WTC11 (cell line): ENCODE measurements around the gene B3GNT8. TPM values are rescaled to one million over a fixed set of nuclear protein-coding genes. Genes with fewer than 3 reads are reported as not detected.

ENCODE experiments used
- ATAC-seq: fragments of 200-7000 bp; cut with Tn5 transposase; 2 replicates; pipeline ENCODE4 v1.10.0; 2021; ENCODE audit warnings: mild to moderate bottlenecking, moderate library complexity
- CTCF ChIA-PET: fragments of 300-600 bp; sonication (Branson Sonifier 250); formaldehyde crosslinking; loops from one replicate; lab custom pipeline; 2021; ENCODE audit warnings: antibody characterized with exemption; lab: Charles Lee
- POLR2A ChIA-PET: fragments of 350-600 bp; sonication (Branson Sonifier 250); formaldehyde crosslinking; loops from one replicate; lab custom pipeline; 2021; ENCODE audit warnings: antibody characterized with exemption; lab: Charles Lee
- DNase-seq: peaks from one replicate; pipeline ENCODE4 v3.0.0; 2021; ENCODE audit warnings: low spot score
- H3K27ac Mint-ChIP-seq: 2 replicates; pipeline ENCODE4 v1.8.0; 2021; ENCODE audit warnings: mixed read lengths
- H3K27me3 Mint-ChIP-seq: 2 replicates; pipeline ENCODE4 v1.8.0; 2021; ENCODE audit warnings: low read depth, mild to moderate bottlenecking, moderate library complexity, mixed read lengths
- H3K36me3 Mint-ChIP-seq: 2 replicates; pipeline ENCODE4 v1.8.0; 2021; ENCODE audit warnings: mixed read lengths
- H3K4me1 Mint-ChIP-seq: 2 replicates; pipeline ENCODE4 v1.8.0; 2022; ENCODE audit warnings: mixed read lengths
- H3K4me3 Mint-ChIP-seq: 2 replicates; pipeline ENCODE4 v1.8.0; 2021; ENCODE audit warnings: mild to moderate bottlenecking, moderate library complexity, mixed read lengths
- H3K9me3 Mint-ChIP-seq: 2 replicates; pipeline ENCODE4 v1.8.0; 2021; ENCODE audit warnings: mixed read lengths
- CREM ChIP-seq: sonication (generic); formaldehyde crosslinking; IDR thresholded peaks from 2 replicates; pipeline ENCODE4 v1.8.1; 2022; ENCODE audit warnings: mild to moderate bottlenecking, missing genetic modification reagents, moderate library complexity
- ESRRA ChIP-seq: sonication (generic); formaldehyde crosslinking; IDR thresholded peaks from 2 replicates; pipeline ENCODE4 v1.8.1; 2022; ENCODE audit warnings: mild to moderate bottlenecking, missing genetic modification reagents, borderline replicate concordance
- ETV6 ChIP-seq: sonication (generic); formaldehyde crosslinking; IDR thresholded peaks from 2 replicates; pipeline ENCODE4 v1.8.1; 2022; ENCODE audit warnings: mild to moderate bottlenecking, missing genetic modification reagents
- NR3C1 ChIP-seq: sonication (generic); formaldehyde crosslinking; conservative IDR thresholded peaks from 2 replicates; pipeline ENCODE4 v1.8.1; 2023; ENCODE audit warnings: low read depth, mild to moderate bottlenecking, missing genetic modification reagents
- RELA ChIP-seq: sonication (generic); formaldehyde crosslinking; IDR thresholded peaks from 2 replicates; pipeline ENCODE4 v1.8.1; 2022; ENCODE audit warnings: missing genetic modification reagents, mild to moderate bottlenecking, borderline replicate concordance
- ZBTB21 ChIP-seq: sonication (generic); formaldehyde crosslinking; IDR thresholded peaks from 2 replicates; pipeline ENCODE4 v1.8.1; 2023; ENCODE audit warnings: mild to moderate bottlenecking, missing genetic modification reagents, borderline replicate concordance
- ZNF121 ChIP-seq: sonication (generic); formaldehyde crosslinking; IDR thresholded peaks from 2 replicates; pipeline ENCODE4 v1.8.0; 2023; ENCODE audit warnings: missing genetic modification reagents
- ZNF232 ChIP-seq: sonication (generic); formaldehyde crosslinking; IDR thresholded peaks from 2 replicates; pipeline ENCODE4 v1.8.0; 2022; ENCODE audit warnings: mild to moderate bottlenecking, missing genetic modification reagents
- ZNF317 ChIP-seq: sonication (generic); formaldehyde crosslinking; IDR thresholded peaks from 2 replicates; pipeline ENCODE4 v1.8.1; 2023; ENCODE audit warnings: low read depth, mild to moderate bottlenecking, moderate library complexity, missing genetic modification reagents, borderline replicate concordance
- total RNA-seq: library from RNA; stranded (reverse); gene quantifications from 3 replicates; pipeline ENCODE4 v1.2.3, GENCODE V29; 2021
- TF ChIP-seq, protein P1 (sequence below): sonication (generic); formaldehyde crosslinking; IDR thresholded peaks from 2 replicates; pipeline ENCODE4 v1.8.0; 2022; ENCODE audit warnings: mild to moderate bottlenecking, missing genetic modification reagents
- TF ChIP-seq, protein P2 (sequence below): fragments of 250-450 bp; sonication (Bioruptor Pico); IDR thresholded peaks from 2 replicates; pipeline ENCODE4 v1.9.0; 2021; ENCODE audit warnings: mild to moderate bottlenecking
- TF ChIP-seq, protein P3 (sequence below): sonication (generic); formaldehyde crosslinking; IDR thresholded peaks from 2 replicates; pipeline ENCODE4 v1.8.0; 2022; ENCODE audit warnings: mild to moderate bottlenecking, missing genetic modification reagents
- TF ChIP-seq, protein P4 (sequence below): sonication (generic); formaldehyde crosslinking; IDR thresholded peaks from 2 replicates; pipeline ENCODE4 v1.8.0; 2023; ENCODE audit warnings: missing genetic modification reagents, mild to moderate bottlenecking, borderline replicate concordance
- TF ChIP-seq, protein P5 (sequence below): sonication (generic); formaldehyde crosslinking; IDR thresholded peaks from 2 replicates; pipeline ENCODE4 v1.8.1; 2023; ENCODE audit warnings: mild to moderate bottlenecking, missing genetic modification reagents
- TF ChIP-seq, protein P6 (sequence below): sonication (generic); formaldehyde crosslinking; IDR thresholded peaks from 2 replicates; pipeline ENCODE4 v1.8.1; 2022; ENCODE audit warnings: low read depth, missing genetic modification reagents, borderline replicate concordance
- TF ChIP-seq, protein P7 (sequence below): fragments of 250-450 bp; sonication (Bioruptor Pico); IDR thresholded peaks from 2 replicates; pipeline ENCODE4 v2.1.2; 2022; ENCODE audit warnings: mild to moderate bottlenecking, moderate library complexity

Gene B3GNT8
- total RNA-seq, 1 experiment from 2014 or later = 2.3 TPM

DNA sequence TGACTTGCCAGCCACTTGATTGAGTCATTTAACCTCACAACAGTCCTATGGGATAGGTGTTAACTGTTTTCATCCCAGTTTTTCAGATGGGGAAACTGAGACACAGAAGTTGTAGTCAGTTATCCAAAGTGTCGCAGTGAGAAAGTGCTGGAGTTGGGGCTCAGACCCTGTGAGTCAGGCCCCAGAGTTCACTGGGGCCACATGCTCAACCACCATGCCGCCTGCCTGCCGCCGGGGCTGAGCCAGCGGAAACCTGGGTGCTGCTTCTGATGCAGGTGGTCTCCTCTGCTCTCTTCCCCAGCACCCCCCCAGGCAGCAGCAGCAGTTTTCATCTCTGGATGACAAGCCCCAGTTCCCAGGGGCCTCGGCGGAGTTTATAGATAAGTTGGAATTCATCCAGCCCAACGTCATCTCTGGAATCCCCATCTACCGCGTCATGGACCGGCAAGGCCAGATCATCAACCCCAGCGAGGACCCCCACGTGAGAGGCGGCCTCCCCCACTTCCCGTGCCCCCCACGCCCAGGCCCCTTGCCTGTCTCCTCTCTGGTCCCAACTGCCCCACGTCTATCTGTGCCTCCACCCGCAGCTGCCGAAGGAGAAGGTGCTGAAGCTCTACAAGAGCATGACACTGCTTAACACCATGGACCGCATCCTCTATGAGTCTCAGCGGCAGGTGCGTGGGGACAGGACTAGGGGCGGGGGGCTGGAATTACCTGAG, 16.7 kb downstream of the B3GNT8 start:
- DNase-seq (no peak), ATAC-seq (no peak)
- Mint-ChIP-seq H3K36me3 (no peaks in the 10 kb centered on the region), H3K9me3 (no peaks in the 10 kb centered on the region), H3K4me3 (no peak overlapping the region), H3K27me3 (no peaks in the 10 kb centered on the region; the same call in 1 of the 2 replicates), H3K4me1 (peaks cover 13% of the 10 kb centered on the region), H3K27ac (no peak overlapping the region)
- POLR2A ChIA-PET = no interaction called here
- CTCF ChIA-PET = interaction anchor here (3.8 kb wide), 1 partner anchor 38 kb away, joined by 24 read pairs; no protein-coding TSS in a partner anchor
- TF ChIP-seq, protein P1, sequence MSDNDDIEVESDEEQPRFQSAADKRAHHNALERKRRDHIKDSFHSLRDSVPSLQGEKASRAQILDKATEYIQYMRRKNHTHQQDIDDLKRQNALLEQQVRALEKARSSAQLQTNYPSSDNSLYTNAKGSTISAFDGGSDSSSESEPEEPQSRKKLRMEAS (CRISPR knock-in tag) = no peak
- TF ChIP-seq, protein P2, sequence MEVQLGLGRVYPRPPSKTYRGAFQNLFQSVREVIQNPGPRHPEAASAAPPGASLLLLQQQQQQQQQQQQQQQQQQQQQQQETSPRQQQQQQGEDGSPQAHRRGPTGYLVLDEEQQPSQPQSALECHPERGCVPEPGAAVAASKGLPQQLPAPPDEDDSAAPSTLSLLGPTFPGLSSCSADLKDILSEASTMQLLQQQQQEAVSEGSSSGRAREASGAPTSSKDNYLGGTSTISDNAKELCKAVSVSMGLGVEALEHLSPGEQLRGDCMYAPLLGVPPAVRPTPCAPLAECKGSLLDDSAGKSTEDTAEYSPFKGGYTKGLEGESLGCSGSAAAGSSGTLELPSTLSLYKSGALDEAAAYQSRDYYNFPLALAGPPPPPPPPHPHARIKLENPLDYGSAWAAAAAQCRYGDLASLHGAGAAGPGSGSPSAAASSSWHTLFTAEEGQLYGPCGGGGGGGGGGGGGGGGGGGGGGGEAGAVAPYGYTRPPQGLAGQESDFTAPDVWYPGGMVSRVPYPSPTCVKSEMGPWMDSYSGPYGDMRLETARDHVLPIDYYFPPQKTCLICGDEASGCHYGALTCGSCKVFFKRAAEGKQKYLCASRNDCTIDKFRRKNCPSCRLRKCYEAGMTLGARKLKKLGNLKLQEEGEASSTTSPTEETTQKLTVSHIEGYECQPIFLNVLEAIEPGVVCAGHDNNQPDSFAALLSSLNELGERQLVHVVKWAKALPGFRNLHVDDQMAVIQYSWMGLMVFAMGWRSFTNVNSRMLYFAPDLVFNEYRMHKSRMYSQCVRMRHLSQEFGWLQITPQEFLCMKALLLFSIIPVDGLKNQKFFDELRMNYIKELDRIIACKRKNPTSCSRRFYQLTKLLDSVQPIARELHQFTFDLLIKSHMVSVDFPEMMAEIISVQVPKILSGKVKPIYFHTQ (CRISPR knock-in tag) = no peak
- TF ChIP-seq ESRRA = no peak
- TF ChIP-seq ZNF232 (CRISPR knock-in tag) = no peak
- TF ChIP-seq, protein P3, sequence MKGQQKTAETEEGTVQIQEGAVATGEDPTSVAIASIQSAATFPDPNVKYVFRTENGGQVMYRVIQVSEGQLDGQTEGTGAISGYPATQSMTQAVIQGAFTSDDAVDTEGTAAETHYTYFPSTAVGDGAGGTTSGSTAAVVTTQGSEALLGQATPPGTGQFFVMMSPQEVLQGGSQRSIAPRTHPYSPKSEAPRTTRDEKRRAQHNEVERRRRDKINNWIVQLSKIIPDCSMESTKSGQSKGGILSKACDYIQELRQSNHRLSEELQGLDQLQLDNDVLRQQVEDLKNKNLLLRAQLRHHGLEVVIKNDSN (CRISPR knock-in tag) = no peak
- TF ChIP-seq ZNF121 (CRISPR knock-in tag) = no peak
- TF ChIP-seq ZBTB21 (CRISPR knock-in tag) = no peak
- no peak for TF ChIP-seq NR3C1 (CRISPR knock-in tag)

DNA sequence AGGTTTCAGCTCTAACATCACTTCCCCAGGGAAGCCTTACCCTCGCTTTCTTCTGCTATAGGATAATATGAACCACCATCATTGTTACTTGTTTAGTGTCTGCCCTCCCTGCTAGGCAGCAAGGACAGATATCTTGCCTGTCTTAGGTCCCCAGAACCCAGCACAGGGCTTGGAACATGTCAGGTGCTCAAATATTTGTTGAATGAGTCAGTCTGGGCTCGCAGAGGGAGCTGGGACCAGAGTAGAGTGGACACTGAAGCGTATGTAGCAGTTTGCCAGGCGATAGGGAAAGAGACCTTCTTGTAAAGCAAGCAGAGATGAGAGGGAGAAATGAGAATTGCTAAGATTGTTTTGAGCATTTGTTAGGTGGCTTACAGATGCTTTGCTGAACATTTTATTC, 17.9 kb downstream of the B3GNT8 start:
- Mint-ChIP-seq H3K4me3 (no peak overlapping the region), H3K9me3 (no peaks in the 10 kb centered on the region), H3K36me3 (no peaks in the 10 kb centered on the region), H3K4me1 (peaks cover 13% of the 10 kb centered on the region), H3K27ac (peak overlapping the region; percentile 22; the same call in 1 of the 2 replicates), H3K27me3 (no peaks in the 10 kb centered on the region)
- ChIA-PET CTCF (interaction anchor here (1.4 to 3.8 kb wide), 9 partner anchors 15 to 154 kb away, joined by 6 to 25 read pairs (median 14); partner anchors contain the start of genes B3GNT8, B9D2 and DMAC2), POLR2A (no interaction called here)
- ATAC-seq = no peak
- DNase-seq = no peak
- TF ChIP-seq RELA (CRISPR knock-in tag) (no peak), ETV6 (CRISPR knock-in tag) (no peak), CREM (CRISPR knock-in tag) (no peak), ZNF317 (CRISPR knock-in tag) (no peak)
- TF ChIP-seq, protein P4, sequence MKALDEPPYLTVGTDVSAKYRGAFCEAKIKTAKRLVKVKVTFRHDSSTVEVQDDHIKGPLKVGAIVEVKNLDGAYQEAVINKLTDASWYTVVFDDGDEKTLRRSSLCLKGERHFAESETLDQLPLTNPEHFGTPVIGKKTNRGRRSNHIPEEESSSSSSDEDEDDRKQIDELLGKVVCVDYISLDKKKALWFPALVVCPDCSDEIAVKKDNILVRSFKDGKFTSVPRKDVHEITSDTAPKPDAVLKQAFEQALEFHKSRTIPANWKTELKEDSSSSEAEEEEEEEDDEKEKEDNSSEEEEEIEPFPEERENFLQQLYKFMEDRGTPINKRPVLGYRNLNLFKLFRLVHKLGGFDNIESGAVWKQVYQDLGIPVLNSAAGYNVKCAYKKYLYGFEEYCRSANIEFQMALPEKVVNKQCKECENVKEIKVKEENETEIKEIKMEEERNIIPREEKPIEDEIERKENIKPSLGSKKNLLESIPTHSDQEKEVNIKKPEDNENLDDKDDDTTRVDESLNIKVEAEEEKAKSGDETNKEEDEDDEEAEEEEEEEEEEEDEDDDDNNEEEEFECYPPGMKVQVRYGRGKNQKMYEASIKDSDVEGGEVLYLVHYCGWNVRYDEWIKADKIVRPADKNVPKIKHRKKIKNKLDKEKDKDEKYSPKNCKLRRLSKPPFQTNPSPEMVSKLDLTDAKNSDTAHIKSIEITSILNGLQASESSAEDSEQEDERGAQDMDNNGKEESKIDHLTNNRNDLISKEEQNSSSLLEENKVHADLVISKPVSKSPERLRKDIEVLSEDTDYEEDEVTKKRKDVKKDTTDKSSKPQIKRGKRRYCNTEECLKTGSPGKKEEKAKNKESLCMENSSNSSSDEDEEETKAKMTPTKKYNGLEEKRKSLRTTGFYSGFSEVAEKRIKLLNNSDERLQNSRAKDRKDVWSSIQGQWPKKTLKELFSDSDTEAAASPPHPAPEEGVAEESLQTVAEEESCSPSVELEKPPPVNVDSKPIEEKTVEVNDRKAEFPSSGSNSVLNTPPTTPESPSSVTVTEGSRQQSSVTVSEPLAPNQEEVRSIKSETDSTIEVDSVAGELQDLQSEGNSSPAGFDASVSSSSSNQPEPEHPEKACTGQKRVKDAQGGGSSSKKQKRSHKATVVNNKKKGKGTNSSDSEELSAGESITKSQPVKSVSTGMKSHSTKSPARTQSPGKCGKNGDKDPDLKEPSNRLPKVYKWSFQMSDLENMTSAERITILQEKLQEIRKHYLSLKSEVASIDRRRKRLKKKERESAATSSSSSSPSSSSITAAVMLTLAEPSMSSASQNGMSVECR (CRISPR knock-in tag) = no peak
- TF ChIP-seq, protein P5, sequence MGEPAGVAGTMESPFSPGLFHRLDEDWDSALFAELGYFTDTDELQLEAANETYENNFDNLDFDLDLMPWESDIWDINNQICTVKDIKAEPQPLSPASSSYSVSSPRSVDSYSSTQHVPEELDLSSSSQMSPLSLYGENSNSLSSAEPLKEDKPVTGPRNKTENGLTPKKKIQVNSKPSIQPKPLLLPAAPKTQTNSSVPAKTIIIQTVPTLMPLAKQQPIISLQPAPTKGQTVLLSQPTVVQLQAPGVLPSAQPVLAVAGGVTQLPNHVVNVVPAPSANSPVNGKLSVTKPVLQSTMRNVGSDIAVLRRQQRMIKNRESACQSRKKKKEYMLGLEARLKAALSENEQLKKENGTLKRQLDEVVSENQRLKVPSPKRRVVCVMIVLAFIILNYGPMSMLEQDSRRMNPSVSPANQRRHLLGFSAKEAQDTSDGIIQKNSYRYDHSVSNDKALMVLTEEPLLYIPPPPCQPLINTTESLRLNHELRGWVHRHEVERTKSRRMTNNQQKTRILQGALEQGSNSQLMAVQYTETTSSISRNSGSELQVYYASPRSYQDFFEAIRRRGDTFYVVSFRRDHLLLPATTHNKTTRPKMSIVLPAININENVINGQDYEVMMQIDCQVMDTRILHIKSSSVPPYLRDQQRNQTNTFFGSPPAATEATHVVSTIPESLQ (CRISPR knock-in tag) = no peak
- TF ChIP-seq, protein P6, sequence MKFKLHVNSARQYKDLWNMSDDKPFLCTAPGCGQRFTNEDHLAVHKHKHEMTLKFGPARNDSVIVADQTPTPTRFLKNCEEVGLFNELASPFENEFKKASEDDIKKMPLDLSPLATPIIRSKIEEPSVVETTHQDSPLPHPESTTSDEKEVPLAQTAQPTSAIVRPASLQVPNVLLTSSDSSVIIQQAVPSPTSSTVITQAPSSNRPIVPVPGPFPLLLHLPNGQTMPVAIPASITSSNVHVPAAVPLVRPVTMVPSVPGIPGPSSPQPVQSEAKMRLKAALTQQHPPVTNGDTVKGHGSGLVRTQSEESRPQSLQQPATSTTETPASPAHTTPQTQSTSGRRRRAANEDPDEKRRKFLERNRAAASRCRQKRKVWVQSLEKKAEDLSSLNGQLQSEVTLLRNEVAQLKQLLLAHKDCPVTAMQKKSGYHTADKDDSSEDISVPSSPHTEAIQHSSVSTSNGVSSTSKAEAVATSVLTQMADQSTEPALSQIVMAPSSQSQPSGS = no peak
- TF ChIP-seq, protein P2 (CRISPR knock-in tag) = no peak
- TF ChIP-seq, protein P7, sequence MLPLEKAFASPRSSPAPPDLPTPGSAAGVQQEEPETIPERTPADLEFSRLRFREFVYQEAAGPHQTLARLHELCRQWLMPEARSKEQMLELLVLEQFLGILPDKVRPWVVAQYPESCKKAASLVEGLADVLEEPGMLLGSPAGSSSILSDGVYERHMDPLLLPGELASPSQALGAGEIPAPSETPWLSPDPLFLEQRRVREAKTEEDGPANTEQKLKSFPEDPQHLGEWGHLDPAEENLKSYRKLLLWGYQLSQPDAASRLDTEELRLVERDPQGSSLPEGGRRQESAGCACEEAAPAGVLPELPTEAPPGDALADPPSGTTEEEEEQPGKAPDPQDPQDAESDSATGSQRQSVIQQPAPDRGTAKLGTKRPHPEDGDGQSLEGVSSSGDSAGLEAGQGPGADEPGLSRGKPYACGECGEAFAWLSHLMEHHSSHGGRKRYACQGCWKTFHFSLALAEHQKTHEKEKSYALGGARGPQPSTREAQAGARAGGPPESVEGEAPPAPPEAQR (CRISPR knock-in tag) = no peak
